ENCODE measurements around the gene ZFPM1. TPM values are rescaled to one million over a fixed set of nuclear protein-coding genes. Genes with fewer than 3 reads are reported as not detected.

ZFPM1 gene
- total and polyA plus RNA-seq, 2 experiments from 2014 or later: 0.53 to 2.2 TPM

GRCh38 chr16:88526906-88527185 lies 73.8 kb downstream of the ZFPM1 start (continued):
- TF ChIP-seq ZNF462 (CRISPR knock-in tag; IDR thresholded peaks at IDR 0.05): no peak
- no peak for TF ChIP-seq JUNB (IDR thresholded peaks at IDR 0.05; ENCODE audit: unreplicated experiment)
- TF ChIP-seq EZH2 (IDR thresholded peaks at IDR 0.05; ENCODE audit: low read depth, unreplicated experiment): no peak
- TF ChIP-seq POLR2AphosphoS5 (IDR thresholded peaks at IDR 0.05; ENCODE audit: low read depth): no peak
- no peak for TF ChIP-seq ETS1 (IDR thresholded peaks at IDR 0.05)
- TF ChIP-seq EZH2phosphoT487 (IDR thresholded peaks at IDR 0.05; ENCODE audit: unreplicated experiment): no peak
- TF ChIP-seq REST (IDR thresholded peaks at IDR 0.05; ENCODE audit: unreplicated experiment): no peak
- no peak for TF ChIP-seq ZNF331 (CRISPR knock-in tag; IDR thresholded peaks at IDR 0.05; ENCODE audit: low read depth)
- TF ChIP-seq, protein P1, sequence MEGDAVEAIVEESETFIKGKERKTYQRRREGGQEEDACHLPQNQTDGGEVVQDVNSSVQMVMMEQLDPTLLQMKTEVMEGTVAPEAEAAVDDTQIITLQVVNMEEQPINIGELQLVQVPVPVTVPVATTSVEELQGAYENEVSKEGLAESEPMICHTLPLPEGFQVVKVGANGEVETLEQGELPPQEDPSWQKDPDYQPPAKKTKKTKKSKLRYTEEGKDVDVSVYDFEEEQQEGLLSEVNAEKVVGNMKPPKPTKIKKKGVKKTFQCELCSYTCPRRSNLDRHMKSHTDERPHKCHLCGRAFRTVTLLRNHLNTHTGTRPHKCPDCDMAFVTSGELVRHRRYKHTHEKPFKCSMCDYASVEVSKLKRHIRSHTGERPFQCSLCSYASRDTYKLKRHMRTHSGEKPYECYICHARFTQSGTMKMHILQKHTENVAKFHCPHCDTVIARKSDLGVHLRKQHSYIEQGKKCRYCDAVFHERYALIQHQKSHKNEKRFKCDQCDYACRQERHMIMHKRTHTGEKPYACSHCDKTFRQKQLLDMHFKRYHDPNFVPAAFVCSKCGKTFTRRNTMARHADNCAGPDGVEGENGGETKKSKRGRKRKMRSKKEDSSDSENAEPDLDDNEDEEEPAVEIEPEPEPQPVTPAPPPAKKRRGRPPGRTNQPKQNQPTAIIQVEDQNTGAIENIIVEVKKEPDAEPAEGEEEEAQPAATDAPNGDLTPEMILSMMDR (conservative IDR thresholded peaks at IDR 0.05; ENCODE audit: low read depth in 2 of 2): no peak

Measured in GM23338 (cell line).